DMS114 treated with DMSO at 0.1 percent for 48 hours (cell line): Measurements from ENCODE around the gene SLC4A3.

Experiments used
- DNase-seq: peaks from one replicate; lab custom pipeline; 2025; ENCODE audit not compliant: unreplicated experiment; lab: John Stamatoyannopoulos, UW

The SLC4A3 gene

DNA sequence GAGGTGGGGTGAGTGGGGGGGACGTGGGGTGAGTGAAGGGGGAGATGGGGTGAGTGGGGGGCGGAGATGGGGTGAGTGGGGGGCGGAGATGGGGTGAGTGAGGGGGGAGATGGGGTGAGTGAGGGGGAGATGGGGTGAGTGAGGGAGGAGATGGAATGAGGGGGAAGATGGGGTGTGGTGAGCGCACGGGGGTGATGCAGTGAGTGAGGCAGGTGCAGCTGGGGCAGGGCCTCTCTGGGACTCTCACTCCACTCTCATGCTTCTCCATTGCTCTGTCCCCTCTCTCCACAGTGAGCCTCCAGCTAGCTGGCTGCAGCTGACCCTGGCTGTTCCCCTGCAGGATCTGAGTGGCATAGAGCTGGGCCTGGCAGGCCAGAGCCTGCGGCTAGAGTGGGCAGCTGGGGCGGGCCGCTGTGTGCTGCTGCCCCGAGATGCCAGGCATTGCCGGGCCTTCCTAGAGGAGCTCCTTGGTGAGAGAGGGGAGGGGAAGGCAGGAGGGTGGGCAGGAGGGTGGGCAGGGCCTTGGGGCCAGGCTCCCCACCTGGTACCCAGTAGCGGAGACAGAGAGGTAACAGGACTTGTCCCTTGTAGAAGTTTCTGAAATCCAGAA lies 13.9 kb upstream of the SLC4A3 start:
- DNase-seq = no peak

DNA sequence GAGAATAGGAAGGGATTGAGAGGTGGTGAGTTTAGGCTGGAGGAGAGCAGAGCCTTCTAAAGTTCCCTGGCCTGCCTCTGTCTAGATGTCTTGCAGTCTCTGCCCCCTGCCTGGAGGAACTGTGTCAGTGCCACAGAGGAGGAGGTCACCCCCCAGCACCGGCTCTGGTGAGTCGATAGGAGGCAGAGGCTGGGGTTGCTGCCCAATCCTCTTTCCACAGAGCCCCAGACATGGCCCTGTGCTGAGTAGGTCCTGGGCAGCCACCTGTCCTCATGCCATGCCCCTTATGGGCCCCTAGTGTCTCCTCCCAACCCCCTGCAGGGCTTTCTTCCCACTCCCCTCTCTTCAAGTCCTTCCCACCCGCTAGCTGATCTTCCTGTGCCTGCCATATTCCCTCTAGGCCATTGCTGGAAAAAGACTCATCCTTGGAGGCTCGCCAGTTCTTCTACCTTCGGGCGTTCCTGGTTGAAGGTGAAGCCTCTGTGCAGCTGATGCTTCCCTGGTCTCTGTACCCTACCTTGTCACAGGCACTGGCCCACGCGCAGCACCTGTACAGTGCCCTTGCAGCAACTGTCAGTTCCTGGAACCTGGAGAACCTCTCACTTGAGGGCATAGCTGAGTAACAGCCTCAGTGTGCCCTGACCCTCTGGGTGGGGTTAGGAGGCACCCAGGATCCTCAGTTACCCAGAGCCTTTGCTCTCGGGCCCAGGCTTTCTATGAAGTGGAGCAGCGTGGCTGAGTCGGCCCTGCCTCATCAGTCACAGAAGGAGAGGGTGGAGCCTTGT lies 13.2 kb upstream of the SLC4A3 start:
- no peak for DNase-seq

DNA sequence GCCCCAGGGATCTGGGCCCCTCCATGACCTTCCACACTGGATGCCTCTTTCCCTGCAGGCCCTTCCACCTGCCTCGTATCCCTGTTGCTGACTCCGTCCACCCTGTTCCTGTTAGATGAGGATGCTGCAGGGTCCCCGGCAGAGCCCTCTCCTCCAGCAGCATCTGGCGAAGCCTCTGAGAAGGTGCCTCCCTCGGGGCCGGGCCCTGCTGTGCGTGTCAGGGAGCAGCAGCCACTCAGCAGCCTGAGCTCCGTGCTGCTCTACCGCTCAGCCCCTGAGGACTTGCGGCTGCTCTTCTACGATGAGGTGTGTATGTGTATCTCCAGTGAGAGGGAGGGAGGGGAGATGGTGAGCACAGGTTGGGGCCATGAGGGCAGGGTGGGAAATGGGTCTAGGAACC lies 12.4 kb upstream of the SLC4A3 start:
- DNase-seq = no peak

DNA sequence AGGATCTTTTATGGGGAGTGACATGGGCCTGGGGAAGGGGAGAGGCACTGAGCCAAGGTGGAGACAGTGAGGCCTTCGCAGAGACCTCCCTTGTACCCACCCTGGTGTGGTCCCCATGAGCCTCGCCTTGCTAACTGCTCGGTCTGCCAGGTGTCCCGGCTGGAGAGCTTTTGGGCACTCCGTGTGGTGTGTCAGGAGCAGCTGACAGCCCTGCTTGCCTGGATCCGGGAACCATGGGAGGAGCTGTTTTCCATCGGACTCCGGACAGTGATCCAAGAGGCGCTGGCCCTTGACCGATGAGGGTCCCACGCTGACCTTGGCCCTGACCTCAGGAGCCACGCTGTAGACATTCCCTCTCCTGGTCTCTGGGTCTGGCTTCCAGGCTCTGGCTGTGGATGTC lies 11.5 kb upstream of the SLC4A3 start:
- DNase-seq = no peak

DNA sequence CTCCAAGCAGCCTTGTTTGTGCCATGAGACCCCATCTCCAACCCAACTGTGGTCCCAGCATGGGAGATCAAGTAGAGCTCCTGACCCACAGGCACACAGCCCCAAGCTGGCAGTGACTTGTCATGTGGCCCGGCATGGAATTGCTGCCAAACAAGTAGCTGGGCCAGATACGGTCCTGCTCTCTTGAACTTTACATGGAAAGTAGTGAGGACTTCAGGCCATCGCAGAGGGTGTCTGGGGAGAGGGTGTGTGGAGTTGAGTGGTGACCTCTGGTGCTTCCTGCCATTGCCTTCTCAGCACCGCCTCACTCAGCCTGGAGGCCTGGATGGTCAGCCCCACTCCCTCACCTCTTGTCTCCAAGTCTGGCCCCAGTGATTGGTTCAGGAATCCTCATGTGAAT lies 10.9 kb upstream of the SLC4A3 start:
- DNase-seq = no peak

DNA sequence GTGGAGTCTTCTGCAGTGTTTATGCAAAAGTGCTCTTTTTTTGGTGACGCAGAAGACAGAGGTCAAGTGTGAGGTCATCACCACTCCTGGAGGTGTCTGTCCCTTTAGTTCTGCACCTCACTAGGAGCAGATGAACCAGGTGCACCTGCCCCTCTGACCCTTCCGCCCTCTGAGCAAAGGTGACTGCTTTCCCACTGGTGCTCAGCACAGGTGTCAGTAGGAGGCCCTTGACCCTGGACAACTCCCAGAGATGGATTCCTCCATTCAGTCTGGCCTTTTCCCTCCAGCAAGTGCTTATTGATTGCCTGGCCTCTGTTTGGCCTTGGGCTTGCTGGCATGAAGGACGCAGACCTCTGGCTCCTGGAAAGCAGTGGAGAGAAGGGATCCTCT lies 8.7 kb upstream of the SLC4A3 start:
- no peak for DNase-seq

DNA sequence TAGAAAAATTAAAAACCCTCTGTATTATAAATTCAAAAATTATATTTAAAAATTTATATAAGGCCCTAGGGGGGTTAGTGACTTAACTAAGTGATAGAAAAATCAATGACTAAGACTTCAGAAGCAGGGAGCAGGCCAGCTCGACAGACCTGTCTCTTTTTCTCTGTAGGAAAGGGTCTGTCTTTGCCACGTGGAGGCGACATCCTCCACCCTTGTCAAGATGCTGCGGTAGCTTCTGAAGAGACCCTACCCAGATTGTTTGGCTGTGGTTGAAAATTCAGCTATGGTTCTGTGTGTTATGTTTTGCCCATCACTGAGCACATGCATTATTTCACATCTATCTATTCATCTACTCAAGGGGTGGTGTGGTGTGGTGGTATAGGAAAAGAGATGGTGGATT lies 8.2 kb upstream of the SLC4A3 start:
- DNase-seq = no peak

DNA sequence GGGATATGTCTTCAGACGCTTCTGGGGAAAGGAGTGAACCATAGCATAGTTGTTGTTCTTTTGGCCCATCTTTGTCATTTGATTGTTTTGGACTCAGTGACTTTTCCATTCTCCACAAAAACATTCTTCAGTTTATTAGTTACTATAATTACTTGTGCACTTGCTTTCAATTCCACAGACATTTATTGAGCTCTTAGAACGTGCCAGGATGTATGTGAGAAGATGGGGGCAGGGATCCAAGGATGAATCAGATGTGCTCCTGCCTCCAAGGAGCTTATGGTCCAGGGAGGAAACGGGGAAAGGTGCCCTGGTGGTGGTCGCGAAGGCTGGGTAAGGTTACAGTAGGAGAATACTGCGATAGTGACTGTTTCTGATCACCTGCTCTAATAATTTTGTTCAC lies 6.9 kb upstream of the SLC4A3 start:
- no peak for DNase-seq

DNA sequence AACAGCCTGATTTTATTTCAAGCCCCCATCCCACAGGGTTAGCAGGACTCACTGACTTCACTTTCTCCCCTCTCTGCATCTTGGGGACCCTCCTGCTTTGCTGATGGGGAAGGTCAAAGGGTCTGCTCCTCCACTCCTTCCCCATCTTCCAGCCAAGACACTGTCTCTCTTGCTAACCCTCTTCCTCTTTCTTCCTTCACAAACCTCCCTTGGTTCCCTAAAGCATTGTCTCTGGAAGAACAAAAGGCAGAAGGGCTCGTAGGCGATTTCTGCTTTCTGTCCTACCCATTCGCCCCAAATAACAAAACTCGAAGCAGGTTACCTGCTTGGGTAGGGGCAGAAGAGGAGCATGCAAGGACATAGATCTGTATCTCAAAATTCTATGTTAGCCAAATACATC lies 5.5 kb upstream of the SLC4A3 start:
- no peak for DNase-seq

DNA sequence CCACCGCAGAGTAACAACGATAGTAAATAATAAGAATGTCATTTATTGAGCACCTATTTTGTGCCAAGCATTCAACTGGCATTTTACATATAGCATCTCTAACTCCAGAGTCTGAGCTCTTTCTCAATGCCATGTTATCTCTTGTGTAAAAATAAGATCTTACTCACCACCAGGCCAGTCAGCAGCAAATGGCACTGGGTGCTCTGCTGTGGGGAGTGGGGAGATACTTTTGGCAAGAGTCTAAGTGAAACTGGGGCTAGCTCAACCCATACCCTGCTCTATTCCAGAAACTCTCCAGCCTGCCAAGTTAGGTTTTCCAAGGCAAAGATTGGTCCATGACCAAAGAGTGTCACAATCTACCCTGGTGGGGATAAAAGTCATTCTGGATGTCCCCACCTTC lies 5.0 kb upstream of the SLC4A3 start:
- DNase-seq = no peak

DNA sequence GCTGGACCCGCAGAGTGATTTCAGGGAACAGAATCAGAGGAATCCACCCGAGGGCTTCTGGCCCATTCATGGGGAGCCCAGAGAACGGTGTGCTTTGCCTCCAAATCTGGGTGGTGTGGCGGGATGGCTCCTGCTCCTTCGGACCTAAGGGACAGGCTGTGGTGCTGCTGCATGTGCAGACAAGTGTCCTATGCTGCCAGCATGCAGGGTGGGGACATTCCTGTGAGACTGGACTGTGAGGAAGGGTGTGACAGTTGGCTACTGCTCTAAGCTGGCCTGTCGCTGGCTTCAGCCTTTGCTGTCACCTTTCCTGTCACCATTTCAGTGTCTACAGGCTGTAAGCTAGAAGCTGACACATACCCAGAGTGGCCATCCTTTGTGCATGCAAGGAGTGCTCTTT lies 2.9 kb upstream of the SLC4A3 start:
- DNase-seq = no peak

DNA sequence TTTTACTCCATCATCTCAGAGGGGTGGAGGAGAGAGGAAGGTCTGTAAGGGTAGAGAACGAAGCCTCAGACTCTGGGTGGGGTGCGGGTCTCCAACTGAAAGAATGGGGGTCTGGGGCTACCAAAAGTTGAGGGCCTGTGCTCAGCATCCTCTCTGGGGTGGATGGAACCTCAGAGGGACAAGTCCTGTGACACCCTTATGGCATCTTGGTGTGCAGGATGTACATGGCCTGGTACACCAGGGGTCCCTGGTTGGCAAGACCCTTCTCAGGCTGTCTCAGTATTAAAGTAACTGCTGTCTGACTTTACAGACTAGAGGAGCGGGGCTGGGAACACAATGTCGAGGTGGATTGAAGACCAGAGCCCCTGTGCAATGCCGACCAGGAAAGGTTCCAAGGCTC lies 2.3 kb upstream of the SLC4A3 start:
- no peak for DNase-seq

DNA sequence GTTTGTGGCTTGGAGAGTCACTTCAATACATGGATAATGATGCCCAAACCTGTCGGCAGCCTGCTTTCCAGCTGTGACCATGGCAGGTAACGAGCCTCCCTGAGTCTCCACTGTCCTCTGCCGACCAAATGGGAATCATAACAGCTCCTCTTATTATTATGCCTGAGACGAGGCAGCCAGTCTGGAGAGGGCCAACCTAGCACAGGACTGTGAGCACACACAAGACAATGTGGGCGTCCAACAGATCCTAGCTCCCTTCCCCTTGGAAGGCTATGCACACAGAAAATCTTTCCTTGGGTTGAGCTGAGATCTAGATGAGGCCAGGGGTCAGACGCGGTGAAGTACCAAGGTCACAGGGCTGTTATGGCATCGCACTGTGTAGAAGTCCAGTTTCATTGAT lies 890 bp upstream of the SLC4A3 start:
- no peak for DNase-seq

DNA sequence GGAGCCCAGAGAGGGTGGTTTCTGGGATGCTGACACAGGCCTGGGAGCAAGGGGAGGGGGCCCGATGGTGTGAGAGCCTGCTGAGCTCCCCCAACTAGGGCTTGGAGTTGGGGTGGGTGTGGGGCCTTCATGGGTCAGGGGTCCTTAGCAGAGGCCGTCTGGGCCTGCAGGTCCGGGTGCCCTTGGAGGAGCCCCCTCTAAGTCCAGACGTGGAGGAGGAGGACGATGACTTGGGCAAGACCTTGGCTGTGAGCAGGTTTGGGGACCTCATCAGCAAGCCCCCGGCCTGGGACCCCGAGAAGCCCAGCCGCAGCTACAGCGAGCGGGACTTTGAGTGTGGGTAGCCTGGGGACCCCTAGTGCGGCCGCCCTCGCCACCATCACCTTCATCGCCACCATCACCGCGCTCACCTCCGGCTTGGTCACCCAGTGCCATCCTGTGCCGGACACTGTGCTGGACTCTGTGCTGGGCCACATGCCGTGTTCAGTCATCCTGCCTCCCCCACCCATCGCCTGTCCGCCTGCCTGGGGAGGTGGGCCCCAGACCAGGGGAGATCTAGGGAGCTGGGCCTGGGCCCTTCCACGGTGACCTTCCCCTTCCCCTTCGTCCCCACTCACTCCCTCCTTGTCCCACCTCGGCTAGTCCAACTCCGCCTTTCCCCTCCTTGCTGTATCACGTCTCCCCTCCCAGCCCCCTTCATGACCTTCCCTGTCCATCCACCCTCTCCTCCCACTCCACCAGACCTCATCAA lies 980 bp downstream of the SLC4A3 start:
- no peak for DNase-seq

DNA sequence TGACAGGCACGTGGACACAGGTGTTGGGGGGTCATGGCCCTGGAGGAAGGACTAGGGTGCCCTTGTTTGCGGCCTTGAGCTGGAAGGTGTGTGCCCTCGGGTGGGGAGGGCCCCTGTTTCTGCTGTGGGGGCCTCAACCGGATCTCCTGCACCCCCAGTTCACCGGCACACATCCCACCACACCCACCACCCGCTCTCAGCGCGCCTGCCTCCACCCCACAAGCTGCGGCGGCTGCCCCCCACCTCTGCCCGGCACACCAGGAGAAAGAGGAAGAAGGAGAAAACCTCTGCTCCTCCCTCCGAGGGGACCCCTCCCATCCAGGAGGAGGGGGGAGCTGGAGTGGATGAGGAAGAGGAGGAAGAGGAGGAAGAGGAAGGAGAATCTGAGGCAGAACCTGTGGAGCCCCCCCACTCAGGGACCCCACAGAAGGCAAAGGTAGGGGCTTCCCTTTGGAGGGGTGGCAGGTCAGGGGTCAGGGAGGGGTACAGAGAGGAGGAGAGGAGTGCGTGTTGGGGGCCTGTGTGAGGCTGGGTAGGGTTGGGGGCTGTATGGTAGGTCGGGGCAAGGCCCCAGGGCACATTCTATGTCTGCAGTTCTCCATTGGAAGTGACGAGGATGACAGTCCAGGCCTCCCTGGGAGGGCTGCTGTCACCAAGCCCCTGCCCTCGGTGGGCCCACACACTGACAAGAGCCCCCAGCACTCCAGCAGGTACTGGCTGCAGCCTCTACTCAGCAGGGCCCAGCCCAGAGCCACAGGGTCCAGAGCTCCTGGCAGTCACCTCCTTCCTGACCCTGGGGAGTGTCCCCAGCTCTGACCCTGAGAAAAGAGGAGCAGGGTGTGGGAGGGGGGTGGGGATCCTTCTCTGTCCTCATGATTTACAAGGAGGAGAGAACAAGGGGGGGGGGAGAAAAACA lies 1.8 kb downstream of the SLC4A3 start:
- DNase-seq = no peak

DNA sequence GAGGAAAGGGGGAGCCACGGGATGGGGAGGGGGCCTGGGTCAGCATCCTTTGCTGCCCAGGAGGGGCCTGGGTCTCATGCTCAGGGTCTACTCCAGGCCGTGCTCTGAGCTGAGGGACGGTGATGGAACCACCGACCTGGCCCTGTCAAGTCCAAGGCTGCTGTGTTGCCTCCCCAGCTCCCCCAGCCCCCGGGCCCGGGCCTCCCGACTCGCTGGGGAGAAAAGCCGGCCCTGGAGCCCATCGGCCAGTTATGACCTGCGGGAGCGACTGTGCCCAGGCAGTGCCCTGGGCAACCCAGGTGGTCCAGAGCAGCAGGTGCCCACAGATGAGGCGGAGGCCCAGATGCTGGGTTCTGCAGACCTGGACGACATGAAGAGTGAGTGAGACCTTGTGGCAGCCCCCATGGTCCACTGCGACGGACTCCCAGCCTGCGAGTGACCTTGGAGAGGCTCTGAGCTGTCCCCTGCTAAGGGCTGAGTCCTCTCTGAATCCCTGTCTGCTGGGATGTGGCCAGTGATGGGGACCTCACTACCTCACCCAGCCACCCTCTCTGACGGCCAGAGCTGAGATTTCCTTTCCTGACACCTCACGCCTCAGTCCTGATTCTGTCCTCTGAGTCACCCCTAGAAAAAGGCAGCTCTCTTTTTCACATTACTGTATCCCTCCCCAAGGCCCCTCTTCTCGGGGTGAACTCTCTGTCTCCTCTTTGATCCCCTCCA lies 2.7 kb downstream of the SLC4A3 start:
- no peak for DNase-seq

DNA sequence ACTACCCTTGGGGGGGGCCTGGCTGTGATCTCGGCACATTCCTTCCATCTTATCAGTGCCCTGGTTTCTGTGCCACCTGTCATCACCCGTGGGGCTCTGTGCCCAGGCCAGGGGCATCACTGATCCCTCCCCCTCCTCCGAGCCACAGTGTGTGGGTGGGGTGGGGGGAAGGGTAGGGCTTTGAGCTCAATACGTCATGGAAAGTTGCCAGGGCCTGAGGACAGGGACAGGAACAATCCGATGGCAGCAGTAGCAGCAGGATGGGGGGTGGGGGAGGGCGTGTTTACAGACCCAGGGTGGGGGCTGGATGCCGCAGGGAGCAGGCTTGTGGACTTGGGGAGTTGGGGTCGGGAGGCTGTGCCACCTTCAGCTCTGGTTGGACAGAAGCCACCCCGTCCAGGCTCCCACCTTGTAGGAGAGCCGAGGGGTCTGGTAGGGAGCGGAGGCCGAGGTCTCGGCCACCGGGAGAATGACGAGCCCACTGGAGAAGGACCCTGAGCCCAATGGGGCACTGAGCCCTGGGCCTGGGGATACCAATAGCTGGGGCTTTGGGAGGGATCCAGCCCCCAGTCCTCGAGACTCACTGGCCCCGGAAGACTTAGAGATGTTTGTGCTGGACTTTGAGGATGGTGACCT lies 3.5 kb downstream of the SLC4A3 start:
- no peak for DNase-seq

DNA sequence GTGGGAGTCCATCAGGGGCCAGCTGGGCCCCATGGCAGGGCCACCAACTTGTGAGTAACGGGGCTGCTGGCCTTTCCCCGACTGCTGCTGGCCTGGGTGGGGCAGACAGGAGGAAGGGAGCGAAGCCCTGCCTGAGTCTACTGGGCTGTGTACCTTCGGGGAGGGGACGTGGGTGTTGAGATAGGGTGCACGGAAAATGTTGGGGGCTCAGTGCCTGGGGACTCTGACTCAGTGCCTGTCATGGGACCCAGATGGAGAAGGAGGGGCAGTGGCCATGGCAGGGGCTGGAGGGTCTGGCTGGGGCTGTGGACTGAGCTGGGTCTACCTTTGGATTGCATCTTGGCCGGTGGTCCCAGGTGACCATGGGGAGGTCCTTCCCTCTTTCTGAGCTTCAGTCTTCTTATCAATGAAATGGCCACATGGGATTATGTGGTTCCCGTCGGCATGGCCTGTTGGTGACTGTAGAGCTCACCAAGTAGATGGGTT lies 4.0 kb downstream of the SLC4A3 start:
- no peak for DNase-seq

DNA sequence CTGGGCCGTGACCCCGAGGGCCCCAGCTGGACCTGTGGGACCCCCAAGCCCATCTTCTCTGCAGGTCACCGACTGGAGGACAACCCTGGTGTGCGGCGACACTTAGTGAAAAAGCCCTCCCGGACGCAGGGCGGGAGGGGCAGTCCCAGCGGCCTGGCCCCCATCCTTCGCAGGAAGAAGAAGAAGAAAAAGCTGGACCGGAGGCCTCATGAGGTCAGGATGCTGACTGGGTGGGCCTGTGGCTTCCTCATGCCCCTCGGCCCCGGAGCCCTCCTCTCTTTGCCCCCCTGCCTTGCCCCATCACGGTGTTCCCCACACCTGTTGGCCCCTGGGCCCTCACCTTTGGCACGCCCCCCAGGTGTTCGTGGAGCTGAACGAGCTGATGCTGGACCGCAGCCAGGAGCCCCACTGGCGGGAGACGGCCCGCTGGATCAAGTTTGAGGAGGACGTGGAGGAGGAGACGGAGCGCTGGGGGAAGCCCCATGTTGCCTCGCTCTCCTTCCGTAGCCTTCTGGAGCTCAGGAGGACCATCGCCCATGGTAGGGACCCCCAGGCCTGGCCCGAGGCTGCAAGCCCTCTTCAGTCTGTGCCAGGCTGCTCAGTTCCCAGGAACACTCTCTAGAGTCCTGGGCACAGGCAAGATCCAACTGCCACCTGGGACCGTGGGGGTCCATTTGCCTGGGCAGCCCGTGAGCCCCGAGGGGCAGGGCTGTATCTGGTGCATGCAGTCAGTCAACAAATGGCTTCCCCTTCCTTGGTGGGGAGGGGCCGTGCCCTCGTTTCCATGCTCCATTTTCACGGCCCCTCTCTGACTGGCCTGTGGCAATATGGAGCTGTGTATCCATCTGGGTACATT lies 4.7 kb downstream of the SLC4A3 start:
- no peak for DNase-seq
